ENCODE measurements around the gene HGFAC.
"Not testable (repeated sequence)": the region's sequence is repeated elsewhere in the genome, so short reads cannot be mapped to it uniquely, and the experiment has no call there.

Gene HGFAC

DNA sequence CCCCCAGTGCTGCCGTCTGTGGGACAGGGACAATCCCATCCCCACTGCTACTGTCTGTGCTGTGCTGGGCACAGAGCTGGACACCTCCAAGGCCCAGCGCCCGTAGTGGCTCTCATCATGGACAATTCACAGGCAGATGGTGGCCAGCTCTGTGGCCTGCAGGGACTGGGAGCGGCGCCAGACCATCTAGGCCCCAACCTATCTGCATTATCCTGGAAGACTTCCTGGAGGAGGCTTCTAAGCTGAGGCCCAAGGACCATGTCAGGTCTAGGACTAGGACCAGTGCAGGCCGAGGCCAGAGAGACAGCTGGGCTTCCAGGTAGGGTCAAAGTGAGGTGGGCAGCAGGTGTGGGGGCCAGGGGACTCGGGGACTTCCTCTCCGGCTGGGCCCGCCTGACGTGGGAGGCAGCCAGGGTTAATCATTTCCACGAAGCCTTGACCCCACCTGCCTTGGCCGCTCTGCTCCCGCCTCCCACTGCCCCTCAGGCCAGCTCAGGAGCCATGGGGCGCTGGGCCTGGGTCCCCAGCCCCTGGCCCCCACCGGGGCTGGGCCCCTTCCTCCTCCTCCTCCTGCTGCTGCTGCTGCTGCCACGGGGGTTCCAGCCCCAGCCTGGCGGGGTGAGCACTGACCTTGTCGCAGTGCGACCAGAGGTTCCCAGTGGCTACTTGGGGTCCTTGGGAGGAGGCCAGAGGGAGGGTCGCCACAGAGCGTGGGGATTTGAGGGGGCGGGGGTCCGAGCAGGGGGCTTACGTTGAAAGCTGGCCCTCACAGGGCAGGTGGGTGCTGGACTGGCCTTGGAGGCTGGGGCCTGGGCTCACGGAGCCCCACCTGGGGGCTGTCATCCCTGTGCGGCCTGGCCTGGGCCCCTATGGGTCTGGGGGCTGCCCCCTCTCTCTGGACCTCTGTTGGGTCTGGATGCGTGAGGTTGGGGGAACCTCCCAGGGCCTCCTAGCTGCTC lies at the start of gene HGFAC:
HGFAC (plus strand) TSS at position 468 of the 959 bp plus-strand sequence; CDS start at position 502, 34 bp downstream.
- no peak for DNase-seq

GRCh38 chr4:3392321-3392720 lies 49.4 kb upstream of the HGFAC start:
- DNase-seq: no peak

GRCh38 chr4:3393171-3393570 lies 48.6 kb upstream of the HGFAC start:
- DNase-seq: peak; percentile 12

GRCh38 chr4:3396600-3396999 lies 45.2 kb upstream of the HGFAC start:
- DNase-seq: no peak

DNA sequence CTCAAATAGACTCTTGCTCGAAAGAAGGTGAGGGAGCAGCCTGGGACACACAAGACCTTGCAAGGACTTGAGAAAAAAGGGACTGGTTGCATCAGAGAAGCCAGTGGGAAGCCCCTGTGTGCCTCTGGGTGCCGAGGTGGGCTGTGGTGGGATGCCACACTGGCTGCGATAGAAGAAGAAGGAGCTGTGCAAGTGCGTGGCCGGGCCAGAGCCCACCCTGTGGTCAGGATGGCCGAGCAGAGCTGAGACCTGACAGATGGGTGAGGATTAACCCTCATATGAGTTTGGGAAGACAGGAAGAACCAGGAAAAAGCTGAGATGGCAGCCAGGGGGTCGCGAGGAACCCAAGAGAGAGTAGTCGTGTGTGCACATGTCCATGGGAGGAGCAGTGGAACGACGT lies 44.6 kb upstream of the HGFAC start:
- no peak for DNase-seq

GRCh38 chr4:3399277-3400194 lies 42.2 kb upstream of the HGFAC start:
- no peak for DNase-seq

- no peak for DNase-seq
These were observed 40.2 kb upstream of the HGFAC start for GRCh38 chr4:3401436-3402171.

GRCh38 chr4:3402491-3403347 lies 39.0 kb upstream of the HGFAC start:
- DNase-seq: no peak

- no peak for DNase-seq
These were observed 38.3 kb upstream of the HGFAC start for GRCh38 chr4:3403348-3403906.

- no peak for DNase-seq
These were observed 37.2 kb upstream of the HGFAC start for GRCh38 chr4:3404546-3404945.

DNA sequence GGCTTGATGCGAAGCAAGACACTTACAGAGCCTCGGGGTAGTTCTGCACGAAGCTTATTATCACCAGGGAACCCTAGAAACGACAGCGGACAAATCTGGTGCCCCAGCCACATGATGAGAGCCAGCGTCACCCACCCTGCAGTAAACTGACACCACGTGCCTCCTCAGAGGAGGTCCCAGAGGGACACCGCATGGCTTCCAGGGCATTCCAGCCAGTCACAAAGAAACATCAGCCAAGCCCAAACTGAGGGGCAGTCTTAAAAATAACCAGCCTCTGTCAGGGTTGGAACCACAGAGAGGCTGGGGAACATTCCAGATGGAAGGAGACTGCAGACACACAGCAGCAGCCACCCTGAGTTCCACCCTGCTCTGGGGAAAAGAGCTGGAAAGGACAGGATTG lies 36.6 kb upstream of the HGFAC start:
- DNase-seq: no peak

GRCh38 chr4:3406021-3406420 lies 35.7 kb upstream of the HGFAC start:
- no peak for DNase-seq

DNA sequence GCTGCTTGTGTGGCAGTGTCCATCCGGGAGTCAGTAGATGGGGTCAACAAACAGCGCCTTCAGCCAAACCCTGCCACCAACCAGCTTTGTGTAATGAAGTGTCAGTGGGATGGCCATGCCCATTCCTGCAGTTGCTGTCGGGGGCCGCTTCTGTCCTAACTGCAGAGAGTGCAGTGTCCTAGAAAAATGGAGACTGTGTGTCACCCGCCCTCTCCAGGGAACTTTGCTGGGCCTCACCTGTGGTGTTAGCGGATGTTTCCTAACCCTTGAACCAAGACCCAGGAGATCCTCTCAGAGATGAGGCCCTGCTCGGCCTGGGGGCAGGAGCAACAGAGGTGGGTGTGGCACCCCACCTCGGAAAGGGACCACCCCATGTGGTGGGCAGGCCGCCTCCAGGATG lies 35.3 kb upstream of the HGFAC start:
- DNase-seq: no peak

DNA sequence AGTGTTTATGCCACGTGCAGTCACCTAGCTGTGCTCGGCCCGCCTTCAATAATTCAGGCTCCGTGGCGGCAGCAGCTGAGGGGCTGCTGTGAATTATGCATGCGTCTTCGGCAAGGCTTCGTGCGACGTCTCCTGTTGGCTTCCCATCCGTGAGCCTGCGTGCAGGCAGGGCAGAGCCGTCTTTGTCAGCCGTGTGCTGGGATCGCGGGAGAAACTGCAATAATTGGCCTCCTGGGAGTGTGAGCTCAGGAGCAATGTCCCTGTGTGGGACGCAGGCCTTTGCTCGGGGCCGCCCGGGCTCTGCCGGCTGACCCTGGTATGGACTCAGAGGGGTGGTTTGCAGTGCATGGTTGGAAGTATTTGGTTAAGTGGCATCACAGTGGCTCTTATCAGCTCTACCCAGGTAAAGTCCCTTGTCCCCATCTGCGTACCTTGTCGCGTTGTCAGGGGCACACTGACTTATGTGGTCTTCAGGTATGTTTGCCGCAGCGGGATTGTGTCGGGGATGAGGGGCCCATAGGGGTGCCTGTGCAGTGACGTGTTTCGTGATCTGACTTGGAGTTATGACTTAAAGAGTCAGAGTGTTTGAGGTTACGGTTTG lies 34.5 kb upstream of the HGFAC start:
- DNase-seq: no peak

DNA sequence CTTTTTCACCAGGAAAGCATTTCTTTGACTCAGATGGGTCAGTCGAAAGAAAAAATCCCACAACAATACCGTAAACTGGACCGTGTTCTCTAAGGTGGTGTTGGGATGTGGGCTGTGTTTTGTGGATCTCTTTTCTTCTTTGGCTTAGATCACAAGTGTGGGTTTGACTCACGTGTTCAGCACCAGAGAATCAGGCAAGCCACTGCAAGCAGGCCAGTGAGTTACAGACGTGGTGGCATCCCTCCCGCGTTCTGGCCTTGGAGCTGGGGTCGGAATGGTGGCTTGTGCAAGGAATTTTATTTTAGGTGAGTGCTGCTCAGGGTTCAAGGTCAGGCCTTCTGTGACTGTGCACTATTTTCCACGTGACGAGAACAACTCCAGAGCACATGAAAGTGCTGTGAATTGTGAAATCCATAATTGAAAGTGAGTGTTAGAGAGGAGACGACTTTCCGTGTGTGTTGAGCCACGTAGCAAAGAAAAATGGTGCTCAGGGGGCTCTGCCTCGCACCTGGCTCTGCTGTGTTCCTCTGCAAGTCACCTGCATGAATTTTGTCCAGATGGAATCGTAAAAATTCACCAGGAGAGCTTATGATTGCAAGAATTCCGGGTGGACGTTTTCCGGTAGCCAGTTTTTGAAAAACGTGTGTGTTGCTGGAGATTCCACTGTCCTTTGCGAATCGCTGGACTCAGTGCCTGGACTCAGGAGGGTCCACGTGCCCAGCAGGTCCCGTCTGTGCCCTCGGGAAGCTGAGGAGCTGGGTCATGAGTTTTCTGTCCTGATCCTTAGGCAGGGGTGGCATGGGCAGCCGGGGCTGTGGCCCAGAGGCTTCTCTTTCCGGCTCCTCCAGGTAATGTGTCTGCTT lies 33.6 kb upstream of the HGFAC start:
- DNase-seq: no peak

GRCh38 chr4:3408793-3409330 lies 32.9 kb upstream of the HGFAC start:
- DNase-seq: no peak

GRCh38 chr4:3409571-3410091 lies 32.1 kb upstream of the HGFAC start:
- no peak for DNase-seq

DNA sequence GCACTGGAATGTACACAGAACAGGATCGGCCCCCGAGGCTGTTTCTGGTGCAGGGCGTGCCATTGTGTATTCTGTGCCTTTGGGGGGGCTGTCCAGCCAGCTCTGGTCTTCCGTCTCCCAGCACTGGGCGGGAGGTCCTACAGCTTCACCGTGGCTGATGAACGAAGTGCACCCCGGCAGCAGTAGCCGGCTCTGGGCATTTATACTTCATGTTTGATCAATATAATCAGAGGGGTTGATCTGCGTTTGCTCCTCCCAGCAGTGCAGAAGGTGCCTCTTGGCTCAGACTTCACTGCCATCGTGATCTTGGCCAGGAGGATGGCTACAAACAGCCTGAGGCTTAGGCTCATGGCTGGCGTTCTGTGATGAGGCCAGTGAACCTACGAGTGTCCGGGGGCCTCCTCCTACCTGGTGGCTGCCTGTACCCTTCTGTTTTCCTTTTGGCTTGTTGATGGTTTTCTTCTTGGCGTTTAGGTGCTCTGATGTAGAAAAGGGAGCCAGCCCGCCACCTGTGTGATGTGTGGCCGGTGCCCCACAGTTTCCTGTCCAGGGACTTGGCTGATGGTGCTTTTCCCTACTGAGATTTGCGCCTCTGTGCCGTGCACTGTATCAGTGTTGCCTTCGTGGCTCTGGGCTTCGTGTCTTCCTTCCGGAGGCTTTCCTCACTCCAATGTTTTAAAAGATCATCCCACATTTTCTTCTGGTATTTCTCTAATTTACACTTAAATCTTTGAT lies 31.2 kb upstream of the HGFAC start:
- DNase-seq: no peak

DNA sequence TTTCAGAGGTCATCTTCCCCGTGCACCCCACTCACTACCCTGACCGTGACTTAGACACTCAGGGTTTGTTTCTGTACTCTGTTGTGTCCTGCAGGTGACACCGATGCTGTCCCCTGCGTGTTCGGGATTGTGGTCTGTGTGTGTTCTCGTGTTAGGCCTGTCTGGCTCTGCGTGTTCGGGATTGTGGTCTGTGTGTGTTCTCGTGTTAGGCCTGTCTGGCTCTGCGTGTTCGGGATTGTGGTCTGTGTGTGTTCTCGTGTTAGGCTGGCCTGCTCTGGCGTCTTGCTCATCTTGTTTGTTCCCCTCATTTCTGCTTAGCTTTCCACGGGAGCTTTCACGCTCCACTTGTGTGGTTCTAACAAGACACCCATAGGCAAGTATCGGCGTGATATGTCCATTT lies 30.6 kb upstream of the HGFAC start:
- not testable (repeated sequence) for DNase-seq

Measured in stimulated activated CD8-positive, alpha-beta memory T cell treated with anti-CD3 and anti-CD28 coated beads, Interleukin-4, amount 100 ng/mL, for 48 hours (primary cell).